AG20443 (cell line): ENCODE results near the gene RCN2.

Experiments used
- DNase-seq: peaks from one replicate; pipeline ENCODE4 v3.0.0; 2012; ENCODE audit warnings: low spot score, mixed read lengths

Gene RCN2

DNA sequence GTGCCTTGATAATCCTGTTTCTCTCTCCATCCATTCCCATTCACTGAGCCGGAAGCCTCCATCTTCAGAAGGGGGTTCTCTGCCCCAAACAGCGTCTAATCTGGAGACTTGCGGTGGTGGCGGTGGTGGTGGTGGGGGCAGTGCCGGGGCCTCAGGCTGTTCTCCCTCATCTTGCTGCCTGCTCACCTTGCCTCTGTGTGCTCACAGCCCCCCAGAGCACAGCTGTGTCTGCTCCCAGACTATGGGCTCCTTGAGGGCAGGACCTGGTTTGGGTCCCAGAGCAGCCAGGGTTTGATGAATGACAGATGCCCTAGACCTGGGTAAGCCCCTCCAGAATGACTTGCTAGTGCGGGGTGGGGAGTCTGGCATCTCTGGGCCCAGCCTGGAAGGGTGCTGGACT lies 62.9 kb downstream of the RCN2 start:
- no peak for DNase-seq

DNA sequence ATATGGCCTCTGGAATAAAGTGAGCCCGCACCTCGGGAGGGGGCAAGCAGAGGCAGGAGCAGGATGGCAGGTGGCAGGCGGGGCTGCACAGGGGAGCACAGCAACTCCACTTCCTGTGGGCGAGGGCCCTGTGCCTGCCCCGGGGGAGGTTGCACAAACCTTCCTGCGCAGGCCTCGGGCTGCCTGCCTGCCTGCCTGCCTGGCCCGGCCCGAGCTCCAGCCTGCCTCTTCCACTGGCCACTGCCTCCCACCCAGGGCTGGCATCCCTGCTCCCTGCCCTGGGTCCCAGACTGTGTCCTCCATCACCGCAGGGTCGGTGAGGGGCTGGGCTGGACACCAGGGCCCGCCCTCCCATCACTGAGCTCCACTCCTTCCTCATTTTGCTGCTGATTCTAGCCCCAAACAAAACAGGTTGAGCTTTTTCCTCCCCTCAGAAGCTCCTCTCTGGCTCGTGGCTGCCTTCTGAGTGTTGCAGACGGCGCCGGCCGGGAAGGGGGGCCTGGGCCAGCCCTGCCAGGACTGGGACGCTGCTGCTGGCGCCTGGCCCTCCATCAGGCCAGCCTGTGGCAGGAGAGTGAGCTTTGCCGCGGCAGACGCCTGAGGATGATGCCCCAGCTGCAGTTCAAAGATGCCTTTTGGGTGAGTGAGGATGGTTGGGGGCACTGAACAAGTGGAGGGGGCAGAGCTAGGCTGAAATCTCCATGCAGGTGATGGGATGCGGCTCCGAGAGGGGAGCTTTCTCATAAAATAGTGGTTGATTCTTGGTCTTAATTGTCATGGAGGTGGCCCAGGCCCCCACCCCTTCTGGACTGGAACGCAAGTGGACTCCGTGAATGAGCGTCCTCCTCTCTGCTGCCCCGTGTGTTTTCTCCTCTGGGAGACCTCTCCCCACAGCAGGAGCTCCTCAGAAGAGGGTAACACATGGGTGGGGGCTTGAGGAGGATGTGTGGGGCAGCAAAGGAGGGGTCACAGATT lies 63.7 kb downstream of the RCN2 start, which contains the start of gene PSTPIP1:
Gene PSTPIP1, plus strand, starts transcription at position 156 of the 975 bp plus-strand sequence. Its CDS starts 448 bp downstream, at position 604.
- peak; percentile 72 for DNase-seq

DNA sequence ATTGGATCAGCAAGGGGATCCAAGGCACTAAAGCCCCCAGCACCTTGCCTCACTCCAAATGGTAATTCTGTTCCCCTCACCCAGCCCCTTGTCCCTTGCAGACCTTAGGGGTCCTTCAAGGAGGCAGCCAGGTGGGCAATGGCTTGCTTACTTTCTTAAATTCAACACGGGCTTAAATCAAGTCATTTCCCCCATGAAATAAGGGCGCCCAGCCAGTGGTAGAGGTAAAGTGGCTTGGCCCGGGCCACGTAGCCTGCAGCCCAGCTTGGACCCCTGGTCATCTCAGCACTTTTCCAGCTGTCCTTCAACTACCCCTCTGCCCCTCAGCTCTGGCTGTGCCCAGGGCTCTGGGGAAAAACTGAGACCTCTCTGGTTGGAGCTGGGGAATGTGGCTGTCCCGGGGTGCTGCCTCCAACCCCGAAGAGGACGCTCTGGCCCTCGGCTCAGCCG lies 64.6 kb downstream of the RCN2 start:
- no peak for DNase-seq

DNA sequence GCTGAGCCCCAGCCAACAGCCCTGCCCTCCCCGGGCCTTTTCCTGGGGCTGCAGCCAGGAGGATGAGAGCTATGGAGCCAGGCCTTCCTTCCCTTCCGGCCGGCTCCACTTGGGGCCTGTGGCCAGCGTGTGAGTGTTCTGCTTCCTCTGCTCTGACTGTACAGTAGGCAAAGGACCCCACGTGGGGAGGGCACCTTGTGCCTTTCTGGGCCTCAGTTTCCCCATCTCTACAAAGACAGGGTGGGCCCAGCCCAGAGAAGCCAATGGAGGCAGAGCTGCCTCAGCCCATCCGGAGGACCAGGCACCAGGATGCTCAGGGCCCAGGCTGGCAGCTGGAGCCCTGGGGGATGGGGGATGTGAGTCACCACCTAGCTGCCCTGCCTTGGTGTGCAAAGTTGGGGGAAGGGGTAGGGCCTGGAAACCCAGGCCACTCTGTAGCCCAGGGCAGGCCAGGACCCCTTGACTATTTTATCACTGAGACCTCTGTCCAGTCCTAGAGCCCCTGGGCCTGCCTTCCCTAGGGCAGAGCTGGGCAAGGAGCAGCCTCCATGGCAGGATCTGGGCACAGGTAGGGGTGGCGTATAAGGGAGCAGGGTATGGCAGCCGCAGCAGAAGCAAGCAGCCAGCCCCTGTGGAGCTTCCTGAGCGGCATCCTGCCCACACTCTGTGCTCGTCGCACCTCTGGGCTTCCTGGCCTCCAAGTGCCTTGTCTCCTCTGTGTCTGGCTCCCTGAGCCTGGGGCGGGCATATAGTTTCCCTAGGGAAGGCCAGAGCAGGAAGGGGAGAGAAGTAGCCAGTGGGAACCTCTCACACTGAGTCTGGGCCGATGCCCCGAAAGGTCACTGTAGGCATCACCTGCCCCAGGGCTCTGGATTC lies 65.2 kb downstream of the RCN2 start:
- peak; percentile 83 for DNase-seq

DNA sequence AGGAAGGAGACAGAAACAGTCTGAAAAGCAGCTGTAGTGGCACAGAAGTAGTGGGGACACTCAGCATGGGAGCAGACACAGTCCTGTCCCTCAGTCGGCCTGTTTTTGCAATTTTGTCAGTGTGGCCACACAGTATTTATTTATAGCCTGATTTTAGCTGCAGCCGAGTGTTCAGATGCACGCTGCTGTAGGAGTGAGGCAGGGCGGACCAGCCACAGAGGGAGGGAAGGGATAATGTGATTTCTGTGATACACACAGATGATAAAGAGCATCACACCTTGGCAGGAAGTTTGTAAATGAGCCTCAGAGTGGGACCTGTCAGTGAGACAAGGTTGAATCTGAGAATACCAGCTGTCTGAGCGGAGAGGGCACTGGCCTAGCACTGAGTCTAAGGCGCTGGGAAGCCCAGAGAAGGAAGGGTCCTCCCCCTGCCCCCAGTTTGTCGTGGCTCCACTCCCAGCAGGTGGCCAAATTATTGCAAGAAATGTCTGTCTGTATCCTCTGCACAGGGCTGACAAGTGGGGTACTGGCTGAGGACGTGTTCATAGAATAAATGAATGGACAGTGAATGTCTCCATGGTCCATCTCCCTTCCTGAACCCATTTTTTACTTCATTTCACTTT lies 67.2 kb downstream of the RCN2 start:
- no peak for DNase-seq

DNA sequence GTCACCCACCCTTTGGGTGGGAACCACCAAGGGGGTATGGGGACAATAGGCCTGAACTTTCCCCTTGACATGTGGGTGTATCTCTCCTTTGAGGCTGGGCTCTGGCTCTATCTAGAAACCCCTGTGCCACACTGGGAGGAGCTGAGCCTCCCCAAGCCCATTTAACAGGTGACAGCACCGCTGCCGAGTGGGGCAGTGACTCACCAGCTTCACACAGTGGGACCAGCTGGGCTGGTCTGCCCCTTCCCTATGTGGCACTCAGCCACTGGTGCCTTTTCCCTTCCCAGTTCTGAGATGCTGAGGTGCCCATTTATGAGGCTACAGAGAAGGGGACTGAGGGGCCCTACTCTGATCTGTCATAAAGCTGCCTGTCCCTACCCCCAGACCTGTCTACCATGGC lies 68.4 kb downstream of the RCN2 start:
- DNase-seq, result no peak

DNA sequence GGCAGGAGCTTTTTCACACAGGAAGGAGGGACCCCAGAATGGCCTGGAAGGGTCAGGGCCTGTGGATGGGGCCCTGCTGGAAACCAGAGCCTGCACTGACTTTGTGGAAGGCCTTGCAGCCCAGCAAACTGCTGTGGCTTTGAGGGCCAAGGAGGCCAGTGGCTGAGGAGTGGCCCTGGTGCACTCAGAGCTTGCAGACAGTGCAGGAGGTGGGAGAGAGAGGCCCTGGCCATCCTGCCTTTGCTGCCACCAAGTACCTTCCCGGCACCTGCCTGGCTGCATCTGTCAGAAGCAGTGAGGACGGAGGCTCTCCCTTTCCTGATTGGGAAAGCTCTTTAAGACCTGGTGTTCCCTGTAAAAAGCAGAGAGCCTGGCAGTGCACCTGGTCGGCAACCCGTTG lies 69.8 kb downstream of the RCN2 start:
- DNase-seq, result no peak

DNA sequence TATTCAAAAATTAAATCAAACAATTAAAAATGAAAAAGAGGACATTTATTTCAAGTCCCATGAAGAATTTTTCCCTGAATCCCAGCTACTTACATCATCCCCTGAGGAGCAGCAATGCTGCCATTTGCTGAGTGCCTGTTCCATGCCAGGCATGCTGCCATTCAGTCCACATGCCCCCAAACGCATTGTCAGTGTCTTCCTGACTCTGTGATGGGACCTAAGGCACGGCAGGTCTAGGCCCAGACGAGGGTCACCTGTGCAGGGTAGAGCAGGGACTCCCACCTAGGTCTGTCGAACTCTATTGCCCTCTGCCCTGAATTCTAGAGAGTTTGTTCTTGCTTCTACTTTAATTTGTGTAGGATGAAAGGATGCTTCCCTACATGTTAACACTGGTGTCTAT lies 70.4 kb downstream of the RCN2 start:
- DNase-seq, result no peak

DNA sequence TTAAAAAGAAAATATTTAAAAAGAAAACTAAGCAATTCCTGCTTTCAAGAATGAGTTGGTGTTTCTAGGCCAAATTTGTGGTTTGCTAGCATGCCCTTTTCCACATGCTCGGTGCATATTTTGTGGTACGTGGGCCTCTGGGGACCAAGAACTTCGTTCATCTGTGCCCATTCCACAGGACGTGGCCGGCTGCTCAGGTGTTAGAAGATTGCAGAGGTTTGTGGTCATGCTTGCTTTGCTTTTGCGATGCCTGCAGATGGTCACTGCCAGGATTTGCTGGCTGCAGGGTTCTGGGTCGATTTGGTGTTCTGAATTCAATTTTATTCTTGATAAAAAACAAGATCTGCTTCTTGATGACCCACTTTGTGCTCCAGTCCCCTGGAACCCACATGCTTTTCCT lies 70.9 kb downstream of the RCN2 start:
- peak; percentile 52 for DNase-seq

DNA sequence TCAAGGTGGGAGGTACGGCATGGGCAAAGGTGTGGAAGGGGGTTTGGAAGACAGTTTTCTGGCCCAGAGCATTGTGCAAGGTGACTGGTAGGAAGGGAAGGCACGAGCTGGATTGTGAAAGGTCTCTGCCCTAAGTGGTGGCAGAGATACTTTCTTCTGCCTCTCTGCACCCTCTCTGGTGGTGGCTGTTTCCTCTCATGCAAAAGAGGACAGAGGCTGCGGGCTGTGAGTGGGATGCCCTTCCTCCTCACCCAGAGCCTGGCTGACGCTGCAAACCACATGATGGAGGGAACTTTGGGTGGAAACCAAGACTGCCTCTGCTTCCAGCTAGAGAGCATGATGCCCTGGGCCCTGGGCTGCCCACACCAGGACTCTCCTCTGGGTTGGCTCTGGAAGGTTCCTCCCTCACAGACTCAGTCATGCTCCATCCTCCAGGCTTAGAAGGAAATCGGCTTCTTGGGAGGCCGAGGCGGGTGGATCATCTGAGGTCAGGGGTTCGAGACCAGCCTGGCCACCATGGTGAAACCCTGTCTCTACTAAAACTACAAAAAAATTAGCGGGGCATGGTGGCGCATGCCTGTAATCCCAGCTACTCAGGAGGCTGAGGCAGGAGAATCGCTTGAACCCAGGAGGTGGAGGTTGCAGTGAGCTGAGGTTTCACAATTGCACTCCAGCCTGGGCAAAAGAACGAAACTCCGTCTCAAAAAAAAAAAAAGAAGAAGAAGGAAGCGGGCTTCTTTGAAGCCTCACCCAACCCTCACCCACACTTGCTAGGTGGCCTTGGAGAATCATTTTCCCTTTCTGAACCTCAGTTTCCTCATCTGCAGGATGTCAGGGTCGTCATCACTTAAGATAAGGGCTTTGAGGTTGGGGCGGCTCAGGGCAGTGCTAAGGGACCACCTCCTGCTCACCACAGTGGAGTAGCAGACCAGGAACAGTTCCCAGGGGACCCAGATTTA lies 71.7 kb downstream of the RCN2 start:
- no peak for DNase-seq
